IPS-18a (cell line): ENCODE results near the gene PDE6H.

ENCODE experiments used
- H3K27ac ChIP-seq: one replicate; pipeline ENCODE4 v1.5.1; 2013; ENCODE audit warnings: low read length
- H3K27me3 ChIP-seq: one replicate; pipeline ENCODE4 v1.6.1; 2013; ENCODE audit warnings: mild to moderate bottlenecking, low read length; ENCODE audit not compliant: control insufficient read depth, insufficient read depth
- H3K36me3 ChIP-seq: one replicate; pipeline ENCODE4 v1.6.1; 2013; ENCODE audit warnings: low read depth, low read length; ENCODE audit not compliant: control insufficient read depth
- H3K4me1 ChIP-seq: one replicate; pipeline ENCODE4 v1.6.1; 2013; ENCODE audit warnings: low read depth, low read length; ENCODE audit not compliant: control insufficient read depth
- H3K4me3 ChIP-seq: one replicate; pipeline ENCODE4 v1.5.1; 2013; ENCODE audit warnings: low read length
- H3K9ac ChIP-seq: one replicate; pipeline ENCODE4 v1.6.1; 2013; ENCODE audit warnings: mild to moderate bottlenecking, low read length, moderate library complexity
- H3K9me3 ChIP-seq: one replicate; pipeline ENCODE4 v1.6.1; 2013; ENCODE audit warnings: low read depth, low read length; ENCODE audit not compliant: control insufficient read depth

Gene PDE6H

GRCh38 chr12:14952299-14952921, 20.4 kb upstream of the PDE6H start:
- Histone ChIP-seq H3K27ac (no peak overlapping the region), H3K9ac (no peak overlapping the region)

GRCh38 chr12:14953752-14954151, 19.1 kb upstream of the PDE6H start:
- H3K4me1 ChIP-seq = peaks cover 6% of the 10 kb centered on the region
- no peak overlapping the region for H3K27ac ChIP-seq
- no peak overlapping the region for H3K4me3 ChIP-seq
- no peaks in the 10 kb centered on the region for H3K9me3 ChIP-seq
- no peak overlapping the region for H3K9ac ChIP-seq
- no peaks in the 10 kb centered on the region for H3K27me3 ChIP-seq
- H3K36me3 ChIP-seq = no peaks in the 10 kb centered on the region

More at GRCh38 chr12:14952299-14952921, 20.4 kb upstream of the PDE6H start:
- H3K27me3 ChIP-seq = no peaks in the 10 kb centered on the region
- no peaks in the 10 kb centered on the region for H3K36me3 ChIP-seq
- H3K9me3 ChIP-seq = no peaks in the 10 kb centered on the region
- no peak overlapping the region for H3K4me3 ChIP-seq
- H3K4me1 ChIP-seq = peaks cover 11% of the 10 kb centered on the region

GRCh38 chr12:14954269-14954668, 18.6 kb upstream of the PDE6H start:
- peaks cover 4% of the 10 kb centered on the region for H3K4me1 ChIP-seq
- no peak overlapping the region for H3K27ac ChIP-seq
- H3K27me3 ChIP-seq = no peaks in the 10 kb centered on the region
- H3K4me3 ChIP-seq = no peak overlapping the region
- H3K36me3 ChIP-seq = no peaks in the 10 kb centered on the region
- H3K9ac ChIP-seq = no peak overlapping the region
- H3K9me3 ChIP-seq = no peaks in the 10 kb centered on the region

GRCh38 chr12:14956024-14956891, 16.6 kb upstream of the PDE6H start:
- H3K27ac ChIP-seq = no peak overlapping the region
- H3K9ac ChIP-seq = no peak overlapping the region
- H3K4me1 ChIP-seq = peaks cover 4% of the 10 kb centered on the region
- no peaks in the 10 kb centered on the region for H3K9me3 ChIP-seq
- no peaks in the 10 kb centered on the region for H3K27me3 ChIP-seq
- H3K36me3 ChIP-seq = no peaks in the 10 kb centered on the region
- H3K4me3 ChIP-seq = no peak overlapping the region

GRCh38 chr12:14956905-14957304, 15.9 kb upstream of the PDE6H start:
- Histone ChIP-seq H3K36me3 (no peaks in the 10 kb centered on the region), H3K9ac (no peak overlapping the region), H3K27me3 (no peaks in the 10 kb centered on the region), H3K4me1 (peaks cover 4% of the 10 kb centered on the region), H3K4me3 (no peak overlapping the region), H3K9me3 (no peaks in the 10 kb centered on the region), H3K27ac (no peak overlapping the region)

- peaks cover 4% of the 10 kb centered on the region for H3K4me1 ChIP-seq
Measured at GRCh38 chr12:14957551-14958168, 15.2 kb upstream of the PDE6H start.

GRCh38 chr12:14958361-14959125, 14.3 kb upstream of the PDE6H start:
- H3K9me3 ChIP-seq = no peaks in the 10 kb centered on the region
- H3K36me3 ChIP-seq = no peaks in the 10 kb centered on the region
- no peaks in the 10 kb centered on the region for H3K27me3 ChIP-seq
- no peak overlapping the region for H3K4me3 ChIP-seq
- peaks cover 4% of the 10 kb centered on the region for H3K4me1 ChIP-seq
- H3K9ac ChIP-seq = no peak overlapping the region
- H3K27ac ChIP-seq = no peak overlapping the region

More at GRCh38 chr12:14957551-14958168, 15.2 kb upstream of the PDE6H start:
- Histone ChIP-seq H3K27me3 (no peaks in the 10 kb centered on the region), H3K9ac (no peak overlapping the region), H3K36me3 (no peaks in the 10 kb centered on the region), H3K4me3 (no peak overlapping the region), H3K9me3 (no peaks in the 10 kb centered on the region), H3K27ac (no peak overlapping the region)

- Histone ChIP-seq H3K4me3 (no peak overlapping the region), H3K9me3 (no peaks in the 10 kb centered on the region), H3K27ac (no peak overlapping the region), H3K9ac (no peak overlapping the region), H3K27me3 (no peaks in the 10 kb centered on the region), H3K4me1 (peaks cover 4% of the 10 kb centered on the region), H3K36me3 (no peaks in the 10 kb centered on the region)
Measured at GRCh38 chr12:14959126-14959440, 13.8 kb upstream of the PDE6H start.

- Histone ChIP-seq H3K9me3 (no peaks in the 10 kb centered on the region), H3K27ac (no peak overlapping the region), H3K4me1 (peaks cover 4% of the 10 kb centered on the region), H3K4me3 (no peak overlapping the region), H3K36me3 (no peaks in the 10 kb centered on the region), H3K9ac (no peak overlapping the region), H3K27me3 (no peaks in the 10 kb centered on the region)
Measured at GRCh38 chr12:14959463-14959862, 13.4 kb upstream of the PDE6H start.

GRCh38 chr12:14959916-14960496, 12.8 kb upstream of the PDE6H start:
- H3K36me3 ChIP-seq = no peaks in the 10 kb centered on the region
- no peaks in the 10 kb centered on the region for H3K9me3 ChIP-seq
- H3K4me1 ChIP-seq = peaks cover 4% of the 10 kb centered on the region
- H3K9ac ChIP-seq = no peak overlapping the region
- H3K27me3 ChIP-seq = no peaks in the 10 kb centered on the region
- H3K4me3 ChIP-seq = no peak overlapping the region
- H3K27ac ChIP-seq = no peak overlapping the region
